ENCODE data around the gene PODN.
A peak's percentile ranks its signal among the peaks of the same experiment; 100 is the strongest.

The PODN gene

DNA sequence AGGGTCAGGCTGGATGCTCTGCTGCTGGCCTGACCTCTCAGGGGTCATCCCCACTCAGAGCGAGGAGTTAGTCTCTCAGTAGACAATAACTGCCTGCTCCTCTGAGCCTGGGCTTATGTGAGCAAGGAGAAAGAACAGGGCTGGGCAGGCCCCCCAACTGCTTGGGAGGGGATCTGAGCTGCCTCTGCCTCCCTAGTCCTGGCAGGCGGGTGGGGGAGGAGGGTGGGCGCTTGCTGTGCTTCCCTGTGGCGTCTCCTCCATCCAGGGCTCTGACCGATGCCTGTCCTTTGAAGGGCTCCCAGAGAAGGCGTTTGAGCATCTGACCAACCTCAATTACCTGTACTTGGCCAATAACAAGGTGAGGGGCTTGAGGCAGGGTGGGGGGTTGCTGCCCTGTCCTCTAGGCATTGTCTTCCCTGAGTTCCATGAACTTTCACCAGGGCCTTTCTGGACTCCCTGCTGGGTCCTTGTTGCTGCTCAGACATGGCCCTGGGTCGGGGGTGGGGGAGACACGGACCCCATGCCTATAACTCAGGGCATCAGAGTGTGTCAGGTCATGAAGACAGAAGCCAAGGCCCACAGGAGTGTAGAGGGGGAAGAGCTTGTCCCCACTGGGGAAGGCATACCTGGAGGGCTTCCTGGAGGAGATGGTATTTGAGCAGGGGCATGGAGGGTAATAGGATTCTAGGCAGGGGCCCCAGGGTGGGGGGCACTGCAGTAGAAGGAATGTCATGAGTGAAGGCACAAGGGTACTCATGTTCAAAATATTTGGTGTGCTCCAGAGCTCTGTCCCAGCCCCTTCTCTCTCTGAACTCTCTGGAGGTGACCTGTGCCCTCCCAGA is 12.5 kb downstream of the PODN start:
- DNase-seq (ENCODE audit: low spot score), result no peak

DNA sequence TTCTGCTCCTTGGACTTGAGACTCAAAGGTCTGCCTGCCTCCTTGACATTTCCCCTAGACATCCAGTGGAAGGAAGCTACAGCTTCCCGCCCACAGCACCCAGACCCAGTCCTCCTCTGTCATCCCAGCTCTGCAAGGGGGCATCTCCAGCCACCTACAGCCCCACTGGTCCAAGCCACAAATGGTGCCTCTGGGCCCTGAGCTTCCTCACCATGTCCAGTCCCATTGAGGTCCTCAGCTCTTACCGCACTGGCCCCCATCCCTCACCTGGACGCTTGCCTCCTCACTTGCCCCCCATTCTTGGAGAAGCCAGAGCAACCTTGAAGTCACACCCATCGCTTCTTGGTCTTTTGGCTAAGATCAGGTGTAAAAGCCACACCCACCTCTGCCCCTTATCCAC is 13.2 kb downstream of the PODN start:
- no peak for DNase-seq (ENCODE audit: low spot score)

DNA sequence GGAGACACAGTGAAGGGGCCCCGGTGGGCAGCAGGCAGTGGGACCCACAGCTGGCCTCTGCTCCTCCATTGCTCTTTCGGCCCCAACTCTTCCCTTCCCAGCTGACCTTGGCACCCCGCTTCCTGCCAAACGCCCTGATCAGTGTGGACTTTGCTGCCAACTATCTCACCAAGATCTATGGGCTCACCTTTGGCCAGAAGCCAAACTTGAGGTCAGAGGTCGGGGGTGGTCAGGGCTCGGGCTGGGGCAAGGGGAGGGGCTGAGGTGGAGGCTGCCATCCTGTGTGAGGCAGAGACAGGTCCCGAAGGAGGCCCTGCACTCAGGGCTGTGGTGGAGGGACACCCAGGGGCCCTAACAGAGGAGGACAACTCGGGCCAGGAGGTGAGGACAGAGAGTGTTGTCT is 13.7 kb downstream of the PODN start:
- no peak for DNase-seq (ENCODE audit: low spot score)

DNA sequence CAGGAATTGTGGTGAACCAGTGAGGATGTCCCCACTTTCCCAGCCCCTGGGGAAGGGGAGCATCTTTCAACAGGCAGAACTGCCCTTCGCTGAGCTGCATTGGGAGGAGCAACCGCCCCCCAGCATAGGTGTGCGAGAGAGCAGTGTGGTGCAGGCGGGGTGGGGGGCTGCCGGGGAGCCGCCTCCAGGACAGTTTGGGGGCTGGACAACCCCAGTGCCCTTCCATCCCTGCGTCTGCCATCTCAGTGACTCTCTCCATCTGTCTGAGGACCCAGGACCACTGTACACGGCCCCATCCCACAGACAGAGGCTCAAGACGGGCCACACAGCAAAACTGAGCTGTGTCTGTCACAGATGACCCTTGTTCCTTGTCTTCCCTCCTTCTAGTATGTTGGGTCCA is 14.2 kb downstream of the PODN start:
- peak; percentile 5 for DNase-seq (ENCODE audit: low spot score)

DNA sequence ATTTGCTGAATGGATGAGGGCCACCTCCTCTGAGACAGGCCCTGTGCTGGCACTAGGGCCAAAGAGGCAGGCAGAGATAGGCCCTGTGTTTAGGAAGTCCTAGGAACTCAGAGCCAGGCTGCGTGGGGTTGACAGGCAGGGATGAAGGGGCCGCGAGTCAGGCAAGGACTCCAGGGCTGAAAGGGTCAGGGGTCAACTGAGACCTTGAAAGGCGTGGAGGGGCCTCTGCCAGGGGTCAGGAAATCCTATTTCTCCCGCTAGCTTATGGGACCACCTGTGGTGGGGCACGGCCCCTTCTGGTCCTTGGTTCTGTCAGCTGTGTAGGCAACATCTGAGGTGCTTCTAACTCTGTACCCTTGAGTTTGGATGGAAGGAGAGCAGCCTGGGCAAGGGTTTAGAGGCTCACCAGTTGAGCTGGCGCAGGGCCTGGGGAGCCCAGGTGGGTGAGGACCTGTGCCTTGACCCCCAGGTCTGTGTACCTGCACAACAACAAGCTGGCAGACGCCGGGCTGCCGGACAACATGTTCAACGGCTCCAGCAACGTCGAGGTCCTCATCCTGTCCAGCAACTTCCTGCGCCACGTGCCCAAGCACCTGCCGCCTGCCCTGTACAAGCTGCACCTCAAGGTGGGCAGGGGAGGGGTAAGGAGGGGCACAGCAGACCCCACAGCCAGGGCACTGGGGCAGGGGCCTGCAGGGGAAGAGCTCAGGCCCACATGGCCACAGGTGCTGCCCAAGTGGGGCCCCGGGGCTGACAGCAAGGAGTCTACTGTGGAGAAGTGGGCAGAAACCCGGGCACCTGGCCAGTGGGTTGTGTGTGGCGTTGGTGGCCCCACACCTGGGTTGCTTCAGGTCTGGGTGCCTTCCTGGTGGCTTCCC is 14.9 kb downstream of the PODN start:
- DNase-seq (ENCODE audit: low spot score), result no peak

DNA sequence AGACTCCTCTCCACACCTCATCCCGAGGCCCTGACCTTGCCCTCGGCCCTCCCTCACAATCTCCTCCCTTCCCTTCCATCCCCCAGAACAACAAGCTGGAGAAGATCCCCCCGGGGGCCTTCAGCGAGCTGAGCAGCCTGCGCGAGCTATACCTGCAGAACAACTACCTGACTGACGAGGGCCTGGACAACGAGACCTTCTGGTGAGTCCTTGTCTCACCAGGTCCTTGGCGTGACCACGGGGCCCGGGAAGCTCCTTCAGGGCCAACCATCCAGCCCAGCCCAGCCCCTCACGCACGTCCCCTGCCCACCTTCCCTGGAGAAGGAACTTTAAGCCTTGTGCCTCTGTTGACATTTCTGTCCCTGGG is 15.6 kb downstream of the PODN start:
- no peak for DNase-seq (ENCODE audit: low spot score)

DNA sequence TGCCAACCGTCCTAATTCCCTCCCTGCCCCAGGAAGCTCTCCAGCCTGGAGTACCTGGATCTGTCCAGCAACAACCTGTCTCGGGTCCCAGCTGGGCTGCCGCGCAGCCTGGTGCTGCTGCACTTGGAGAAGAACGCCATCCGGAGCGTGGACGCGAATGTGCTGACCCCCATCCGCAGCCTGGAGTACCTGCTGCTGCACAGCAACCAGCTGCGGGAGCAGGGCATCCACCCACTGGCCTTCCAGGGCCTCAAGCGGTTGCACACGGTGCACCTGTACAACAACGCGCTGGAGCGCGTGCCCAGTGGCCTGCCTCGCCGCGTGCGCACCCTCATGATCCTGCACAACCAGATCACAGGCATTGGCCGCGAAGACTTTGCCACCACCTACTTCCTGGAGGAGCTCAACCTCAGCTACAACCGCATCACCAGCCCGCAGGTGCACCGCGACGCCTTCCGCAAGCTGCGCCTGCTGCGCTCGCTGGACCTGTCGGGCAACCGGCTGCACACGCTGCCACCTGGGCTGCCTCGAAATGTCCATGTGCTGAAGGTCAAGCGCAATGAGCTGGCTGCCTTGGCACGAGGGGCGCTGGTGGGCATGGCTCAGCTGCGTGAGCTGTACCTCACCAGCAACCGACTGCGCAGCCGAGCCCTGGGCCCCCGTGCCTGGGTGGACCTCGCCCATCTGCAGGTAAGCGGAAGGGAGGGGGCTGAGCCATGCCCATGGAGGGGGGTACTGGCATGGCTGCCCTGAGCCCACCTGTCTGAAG is 16.5 kb downstream of the PODN start:
- no peak for DNase-seq (ENCODE audit: low spot score)

DNA sequence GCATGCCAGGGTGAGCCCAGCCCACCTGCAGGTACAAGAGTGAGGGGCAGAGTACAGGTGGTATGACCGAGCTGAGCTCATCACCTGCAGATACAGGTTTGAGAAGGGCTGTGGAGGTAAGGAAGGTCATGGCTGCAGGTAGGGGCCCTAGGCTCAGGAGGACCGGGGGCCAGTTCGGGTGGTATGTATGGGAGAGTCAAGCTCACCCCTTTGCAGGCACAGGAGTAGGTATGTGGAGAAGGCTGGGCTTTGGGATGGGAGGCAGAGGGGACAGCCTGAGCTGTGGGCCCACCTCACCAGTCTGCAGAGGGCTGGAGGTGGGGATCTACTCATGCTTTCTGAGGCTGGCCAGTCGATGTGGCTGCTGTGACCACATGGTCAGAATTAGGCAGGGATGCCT is 17.2 kb downstream of the PODN start:
- DNase-seq (ENCODE audit: low spot score), result no peak

DNA sequence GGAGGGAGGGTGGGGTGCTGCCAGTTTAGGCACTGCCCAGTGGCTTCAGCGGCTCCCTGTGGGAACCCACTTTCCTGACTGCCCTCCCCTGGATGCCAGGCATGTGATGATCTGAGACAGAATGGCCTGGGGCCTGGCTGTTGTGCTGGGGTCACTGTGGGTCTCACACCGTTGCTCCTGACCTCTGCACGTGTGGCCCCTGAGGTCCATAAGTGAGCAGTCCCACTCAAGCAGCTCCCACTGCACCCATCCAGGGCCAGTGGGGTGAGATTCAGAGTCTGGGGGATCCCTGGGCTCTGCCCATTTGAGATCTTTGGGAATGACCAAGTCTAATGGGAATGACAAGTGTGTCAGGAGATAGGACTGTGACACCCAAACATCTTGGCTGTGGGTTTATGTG is 18.0 kb downstream of the PODN start:
- no peak for DNase-seq (ENCODE audit: low spot score)

DNA sequence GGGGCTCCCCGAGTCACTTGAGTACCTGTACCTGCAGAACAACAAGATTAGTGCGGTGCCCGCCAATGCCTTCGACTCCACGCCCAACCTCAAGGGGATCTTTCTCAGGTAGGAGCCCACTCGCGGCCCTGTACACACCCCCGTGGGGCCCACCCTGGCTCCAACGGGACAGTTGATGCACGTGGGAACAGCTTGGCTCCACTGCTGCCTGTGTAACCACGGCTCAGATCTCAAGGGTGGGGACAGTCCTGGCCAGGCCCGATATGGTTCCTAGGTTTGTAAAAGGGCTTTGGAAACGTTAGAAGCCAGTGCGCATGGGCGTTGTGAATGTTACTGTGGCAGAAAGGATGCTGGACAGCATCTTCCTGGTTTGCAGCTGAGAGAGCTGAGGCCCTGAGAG is 18.8 kb downstream of the PODN start:
- no peak for DNase-seq (ENCODE audit: low spot score)

DNA sequence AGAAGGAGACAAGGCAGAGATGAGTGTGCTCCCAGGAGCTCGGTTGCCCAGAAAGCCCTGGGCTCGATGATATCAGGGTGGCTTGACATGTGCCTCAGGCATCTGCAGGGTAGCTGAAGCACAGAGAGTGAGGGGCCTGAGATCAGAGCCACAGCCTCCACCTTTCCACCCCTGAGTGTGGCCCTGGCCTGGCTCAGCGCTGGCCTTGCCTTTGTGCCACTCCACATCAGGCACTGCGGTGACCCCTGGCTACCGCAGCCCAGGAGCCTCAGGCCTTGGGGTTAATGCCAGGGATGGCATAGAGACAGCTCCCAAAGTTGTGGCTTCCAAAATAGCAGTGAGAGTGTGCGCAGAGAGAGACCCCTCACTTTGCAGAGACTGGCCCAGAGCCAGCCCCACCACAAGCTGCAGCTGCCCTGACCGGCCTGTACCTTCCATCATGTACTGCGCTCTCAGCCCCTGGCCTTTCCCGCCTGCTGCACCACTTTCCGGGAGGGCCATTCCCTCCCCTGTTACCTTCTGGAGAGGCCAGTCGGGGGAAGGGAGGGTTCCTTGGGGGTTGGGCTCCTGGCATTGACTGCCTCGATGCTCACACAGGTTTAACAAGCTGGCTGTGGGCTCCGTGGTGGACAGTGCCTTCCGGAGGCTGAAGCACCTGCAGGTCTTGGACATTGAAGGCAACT is 19.5 kb downstream of the PODN start:
- no peak for DNase-seq (ENCODE audit: low spot score)

DNA sequence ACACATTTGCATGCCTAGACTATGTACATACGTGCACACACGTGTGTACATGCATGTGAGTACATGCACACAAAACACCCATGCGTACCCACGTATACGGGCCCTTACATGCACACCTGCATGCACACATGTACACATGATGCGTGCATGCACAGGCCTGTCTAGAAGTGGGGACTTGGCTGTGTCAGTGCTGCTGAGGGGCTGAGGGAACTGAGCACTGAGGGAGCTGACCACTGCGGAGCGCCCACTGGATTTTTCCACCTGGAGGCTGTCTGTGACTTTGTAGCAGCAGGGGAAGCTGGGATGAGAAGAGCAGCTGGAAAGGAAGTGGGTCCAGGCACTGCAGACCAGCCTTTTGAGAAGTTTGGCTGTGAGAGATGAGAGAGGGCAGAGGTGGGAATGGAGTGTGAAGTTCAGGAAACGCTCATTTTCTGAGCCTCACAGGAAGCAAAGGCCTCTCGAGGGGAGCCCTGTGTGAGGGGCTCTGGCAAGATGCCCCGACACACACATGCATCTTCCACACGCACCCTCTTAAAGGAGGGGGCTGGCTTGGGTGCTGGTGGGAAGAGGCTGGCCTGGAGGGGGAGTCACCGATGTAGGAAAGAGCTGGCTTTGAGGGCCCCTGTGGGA is 20.9 kb downstream of the PODN start:
- DNase-seq (ENCODE audit: low spot score), result no peak

DNA sequence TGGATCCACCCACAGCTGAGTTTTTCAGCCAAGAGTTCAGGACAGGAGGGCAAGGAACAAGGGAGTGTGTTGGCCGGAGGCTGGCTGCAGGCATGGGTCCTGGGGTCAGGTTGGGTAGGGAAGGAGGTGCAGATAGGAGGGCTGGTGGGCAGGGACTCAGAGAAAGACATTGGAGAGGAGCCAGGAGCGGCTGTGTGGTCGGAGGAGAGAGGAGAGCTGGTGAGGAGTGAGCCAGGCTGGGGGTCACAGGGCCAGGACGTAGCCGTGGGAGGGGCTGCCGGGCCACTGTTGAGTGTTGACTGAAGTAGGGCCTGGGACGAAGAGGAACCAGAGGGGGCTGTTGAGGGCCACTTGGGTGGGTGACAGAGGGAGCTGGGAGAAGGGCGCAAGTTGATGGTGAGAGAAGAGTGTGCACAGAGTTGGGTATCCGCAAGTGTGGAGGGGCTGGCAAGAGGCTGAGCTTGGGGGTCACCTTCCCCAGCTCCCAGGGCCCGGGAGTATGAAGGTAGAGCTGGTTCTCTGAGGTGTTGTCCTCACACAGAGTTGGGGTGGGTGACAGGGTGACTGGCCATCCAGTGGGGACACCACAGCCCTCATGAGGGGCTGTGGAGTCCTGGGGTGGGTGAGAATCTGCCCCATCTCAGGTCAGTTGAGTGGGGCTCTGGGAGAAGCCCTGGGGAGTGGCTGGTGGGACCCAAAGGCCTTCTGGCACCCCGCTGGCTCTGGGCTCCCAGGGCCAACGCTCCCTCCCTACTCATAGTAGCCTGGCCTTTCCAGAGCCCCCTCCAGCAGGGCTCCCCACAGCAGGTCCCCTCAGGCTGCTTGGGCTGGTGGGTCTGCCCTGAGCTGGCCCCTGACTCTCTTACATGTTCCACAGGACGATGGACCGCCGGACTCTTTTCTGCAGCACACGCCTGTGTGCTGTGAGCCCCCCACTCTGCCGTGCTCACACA is 21.9 kb downstream of the PODN start:
- DNase-seq (ENCODE audit: low spot score), result no peak

DNA sequence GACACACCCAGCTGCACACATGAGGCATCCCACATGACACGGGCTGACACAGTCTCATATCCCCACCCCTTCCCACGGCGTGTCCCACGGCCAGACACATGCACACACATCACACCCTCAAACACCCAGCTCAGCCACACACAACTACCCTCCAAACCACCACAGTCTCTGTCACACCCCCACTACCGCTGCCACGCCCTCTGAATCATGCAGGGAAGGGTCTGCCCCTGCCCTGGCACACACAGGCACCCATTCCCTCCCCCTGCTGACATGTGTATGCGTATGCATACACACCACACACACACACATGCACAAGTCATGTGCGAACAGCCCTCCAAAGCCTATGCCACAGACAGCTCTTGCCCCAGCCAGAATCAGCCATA is 22.6 kb downstream of the PODN start:
- no peak for DNase-seq (ENCODE audit: low spot score)

DNA sequence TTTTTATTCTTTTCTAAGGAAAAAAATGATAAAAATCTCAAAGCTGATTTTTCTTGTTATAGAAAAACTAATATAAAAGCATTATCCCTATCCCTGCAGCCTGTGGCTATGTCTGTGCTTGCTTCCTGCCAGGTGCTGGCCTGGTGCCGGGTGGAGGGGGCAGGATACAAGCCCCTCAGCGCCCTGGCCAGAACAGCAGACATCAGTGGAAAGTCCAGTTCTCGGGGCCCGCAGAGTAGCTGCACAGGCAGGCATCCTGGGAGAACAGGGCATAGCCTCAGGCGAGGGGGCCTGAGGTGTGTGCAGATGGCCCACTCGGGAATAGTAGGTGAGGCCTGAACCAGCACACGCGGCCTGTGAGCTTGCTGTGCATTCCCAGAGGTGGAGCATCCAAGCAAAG is 23.4 kb downstream of the PODN start:
- DNase-seq (ENCODE audit: low spot score), result no peak

DNA sequence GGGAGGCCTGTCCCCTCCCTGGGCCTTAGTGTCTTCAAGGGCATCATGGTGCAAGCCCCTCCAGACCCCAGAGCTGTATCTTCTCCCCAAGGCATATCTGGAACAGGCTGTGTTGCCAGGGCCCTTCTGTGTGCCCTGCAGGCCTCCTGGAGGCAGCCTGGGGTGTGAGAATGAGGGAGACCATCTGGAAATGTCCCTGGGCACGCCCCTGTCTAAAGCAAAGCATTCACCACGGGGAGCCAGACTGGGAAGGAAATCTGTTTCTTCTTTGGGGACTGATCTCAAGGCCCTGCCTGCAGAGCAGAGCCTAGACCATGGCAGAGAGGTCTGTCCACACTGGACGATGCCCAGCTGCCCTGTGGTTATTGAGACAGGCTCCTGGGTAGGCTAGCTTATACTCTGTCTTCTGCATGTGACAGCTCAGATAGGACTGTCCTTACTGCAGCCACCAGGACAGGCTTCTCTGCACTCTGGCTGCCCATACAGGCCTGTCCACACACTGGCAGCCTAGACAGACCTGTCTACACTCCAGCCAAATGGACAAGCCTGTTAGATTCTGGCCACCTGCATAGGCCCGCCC is 24.6 kb downstream of the PODN start:
- DNase-seq (ENCODE audit: low spot score), result no peak

DNA sequence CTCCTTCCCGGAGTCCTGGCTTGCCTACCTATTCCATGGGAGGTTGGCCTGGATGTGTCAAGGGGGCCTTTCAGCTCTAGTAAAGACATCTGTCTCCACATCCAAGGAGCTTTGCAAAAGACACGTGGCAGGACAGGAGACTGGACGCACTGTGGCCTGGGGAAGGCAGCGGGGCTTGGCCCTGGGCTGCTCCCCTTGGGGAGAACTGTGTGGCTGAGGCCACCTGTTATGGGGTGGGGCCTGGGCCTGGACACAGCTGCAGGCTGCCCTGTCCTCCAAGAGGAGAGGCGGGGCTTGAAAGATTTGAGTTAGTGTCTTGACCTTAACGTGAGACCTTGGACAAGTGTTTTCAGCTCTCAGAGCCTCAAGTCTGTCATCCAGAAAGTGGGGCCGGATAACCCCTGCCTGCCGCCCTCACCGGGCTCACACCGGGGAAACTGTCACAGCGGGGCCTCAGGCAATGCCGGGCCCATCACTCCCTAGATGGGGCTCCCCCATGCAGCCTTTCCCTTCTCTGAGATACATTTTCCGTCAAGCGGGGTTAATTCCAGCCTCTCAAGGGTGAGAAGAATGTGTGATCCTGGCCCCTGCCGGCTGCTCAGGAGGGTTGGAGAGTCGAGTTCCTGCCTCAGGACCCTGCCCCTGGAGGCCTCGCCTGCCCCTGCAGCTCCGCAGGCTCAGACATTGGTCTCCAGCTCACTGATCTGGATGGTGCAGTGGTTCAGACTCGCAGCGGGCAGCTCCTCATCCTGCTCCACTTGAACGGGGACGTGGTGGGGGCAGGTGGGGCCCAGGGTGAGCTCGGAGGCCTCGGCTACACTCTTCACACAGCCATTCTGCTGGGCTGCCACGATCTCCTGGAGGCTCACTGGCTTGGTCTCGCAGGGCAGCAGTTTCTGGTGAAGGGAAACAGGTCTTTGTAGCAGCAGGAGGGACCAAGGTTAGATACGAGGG is 25.6 kb downstream of the PODN start:
- no peak for DNase-seq (ENCODE audit: low spot score)

DNA sequence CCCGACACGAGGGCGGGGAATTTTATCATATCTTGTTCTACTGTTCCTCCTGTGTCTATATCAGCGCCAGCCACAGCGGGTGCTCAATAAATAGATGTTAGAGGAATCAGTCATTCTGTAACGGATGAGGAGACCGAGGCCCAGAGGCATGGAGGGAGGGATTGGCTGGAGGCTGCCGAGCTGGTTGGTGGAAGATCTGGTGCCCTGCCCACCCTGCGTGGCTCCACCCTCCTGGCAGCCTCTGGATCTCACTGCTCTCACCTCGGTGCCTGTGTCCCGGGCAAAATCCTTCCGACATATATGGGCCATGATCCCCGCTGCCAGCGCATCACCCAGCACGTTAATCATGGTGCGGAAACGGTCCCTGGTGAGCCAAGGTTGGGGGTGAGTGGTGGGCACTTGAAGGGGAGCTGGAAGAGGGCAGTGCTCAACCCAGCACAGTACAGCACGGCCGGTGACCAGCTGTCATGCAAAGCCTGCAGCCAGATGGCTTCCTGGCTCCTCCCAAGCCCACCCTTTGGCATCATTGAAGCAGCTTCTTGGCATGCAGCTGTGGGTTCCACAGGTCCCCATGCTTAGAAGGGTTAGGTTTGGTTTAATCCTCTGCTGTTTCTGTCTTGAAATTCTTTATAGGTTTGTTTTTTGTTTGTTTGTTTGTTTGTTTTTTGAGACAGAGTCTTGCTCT is 26.7 kb downstream of the PODN start:
- no peak for DNase-seq (ENCODE audit: low spot score)
